HG03460 (cell line): ENCODE measurements around the gene IL3.

ENCODE experiments used
- ATAC-seq: cut with Tn5 transposase; IDR thresholded peaks from one replicate; pipeline ENCODE4 v1.9.1; 2021; ENCODE audit not compliant: unreplicated experiment

IL3 gene

GRCh38 chr5:132025403-132025971 is 35.0 kb upstream of the IL3 start:
- no peak for ATAC-seq

GRCh38 chr5:132026516-132027008 is 33.9 kb upstream of the IL3 start:
- no peak for ATAC-seq

GRCh38 chr5:132027027-132027426 is 33.4 kb upstream of the IL3 start:
- no peak for ATAC-seq

GRCh38 chr5:132029609-132030330 is 30.7 kb upstream of the IL3 start:
- no peak for ATAC-seq

GRCh38 chr5:132030610-132031009 is 29.8 kb upstream of the IL3 start:
- no peak for ATAC-seq

GRCh38 chr5:132032196-132032595 is 28.3 kb upstream of the IL3 start:
- ATAC-seq: no peak

GRCh38 chr5:132033122-132033521 is 27.3 kb upstream of the IL3 start:
- ATAC-seq: no peak

GRCh38 chr5:132037353-132037752 is 23.1 kb upstream of the IL3 start:
- ATAC-seq: no peak

- ATAC-seq: no peak
Measured at GRCh38 chr5:132044207-132044606, 16.2 kb upstream of the IL3 start.

- no peak for ATAC-seq
Measured at GRCh38 chr5:132046880-132047299, 13.6 kb upstream of the IL3 start.

- no peak for ATAC-seq
Measured at GRCh38 chr5:132049093-132049492, 11.4 kb upstream of the IL3 start.

GRCh38 chr5:132049559-132049958 is 10.9 kb upstream of the IL3 start:
- no peak for ATAC-seq

GRCh38 chr5:132050136-132050535 is 10.3 kb upstream of the IL3 start:
- ATAC-seq: no peak

GRCh38 chr5:132050661-132051552 is 9.5 kb upstream of the IL3 start:
- no peak for ATAC-seq

GRCh38 chr5:132052520-132052919 is 7.9 kb upstream of the IL3 start:
- ATAC-seq: no peak

- no peak for ATAC-seq
Measured at GRCh38 chr5:132053483-132053882, 7.0 kb upstream of the IL3 start.

- no peak for ATAC-seq
Measured at GRCh38 chr5:132054031-132054696, 6.3 kb upstream of the IL3 start.

GRCh38 chr5:132054697-132055440 is 5.6 kb upstream of the IL3 start:
- ATAC-seq: no peak

- ATAC-seq: no peak
Measured at GRCh38 chr5:132055441-132055807, 5.0 kb upstream of the IL3 start.

- no peak for ATAC-seq
Measured at GRCh38 chr5:132055808-132056609, 4.4 kb upstream of the IL3 start.
